GM12873 (cell line): ENCODE data around the gene ATG2B.

Experiments used
- TF ChIP-seq, protein P1 (sequence below): IDR thresholded peaks from 2 replicates; pipeline ENCODE4 v1.5.1; 2012; ENCODE audit warnings: low read depth, mild to moderate bottlenecking, moderate library complexity, low read length, control low read depth; ENCODE audit not compliant: insufficient read depth; ENCODE audit errors: missing control alignments

Gene ATG2B

DNA sequence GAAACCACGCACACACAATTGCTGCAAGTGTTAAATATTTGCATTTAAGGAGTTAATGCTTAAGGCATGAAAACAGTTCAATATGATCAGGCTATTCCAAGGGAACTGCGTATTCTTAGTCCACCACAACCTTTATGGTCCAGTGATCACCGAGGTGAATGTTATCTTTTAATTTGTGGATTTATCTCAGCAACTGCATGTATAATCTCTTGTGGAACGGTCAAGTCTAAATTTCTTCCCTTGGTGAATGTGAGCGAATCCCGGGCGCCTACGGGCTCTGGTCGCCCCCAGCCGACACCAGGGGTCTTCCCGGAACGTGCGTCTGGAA lies 27.8 kb upstream of the ATG2B start:
- TF ChIP-seq, protein P1, sequence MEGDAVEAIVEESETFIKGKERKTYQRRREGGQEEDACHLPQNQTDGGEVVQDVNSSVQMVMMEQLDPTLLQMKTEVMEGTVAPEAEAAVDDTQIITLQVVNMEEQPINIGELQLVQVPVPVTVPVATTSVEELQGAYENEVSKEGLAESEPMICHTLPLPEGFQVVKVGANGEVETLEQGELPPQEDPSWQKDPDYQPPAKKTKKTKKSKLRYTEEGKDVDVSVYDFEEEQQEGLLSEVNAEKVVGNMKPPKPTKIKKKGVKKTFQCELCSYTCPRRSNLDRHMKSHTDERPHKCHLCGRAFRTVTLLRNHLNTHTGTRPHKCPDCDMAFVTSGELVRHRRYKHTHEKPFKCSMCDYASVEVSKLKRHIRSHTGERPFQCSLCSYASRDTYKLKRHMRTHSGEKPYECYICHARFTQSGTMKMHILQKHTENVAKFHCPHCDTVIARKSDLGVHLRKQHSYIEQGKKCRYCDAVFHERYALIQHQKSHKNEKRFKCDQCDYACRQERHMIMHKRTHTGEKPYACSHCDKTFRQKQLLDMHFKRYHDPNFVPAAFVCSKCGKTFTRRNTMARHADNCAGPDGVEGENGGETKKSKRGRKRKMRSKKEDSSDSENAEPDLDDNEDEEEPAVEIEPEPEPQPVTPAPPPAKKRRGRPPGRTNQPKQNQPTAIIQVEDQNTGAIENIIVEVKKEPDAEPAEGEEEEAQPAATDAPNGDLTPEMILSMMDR = no peak

DNA sequence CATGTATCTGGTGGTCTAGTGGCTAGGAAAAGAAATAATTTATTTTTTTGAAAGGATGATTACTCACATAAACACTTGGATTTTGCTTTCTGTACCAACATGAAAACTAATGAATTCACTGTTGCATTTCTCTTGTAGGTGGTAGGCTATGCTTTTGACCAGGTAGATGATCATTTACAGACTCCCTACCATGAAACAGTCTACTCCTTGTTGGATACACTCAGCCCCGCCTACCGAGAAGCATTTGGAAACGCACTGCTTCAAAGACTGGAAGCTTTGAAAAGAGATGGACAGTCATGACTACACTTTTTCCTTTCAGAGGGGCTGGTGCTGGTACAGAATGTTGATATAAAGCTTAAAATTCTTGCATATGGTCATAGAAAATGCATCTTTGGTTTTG lies 22.2 kb upstream of the ATG2B start:
- TF ChIP-seq, protein P1 = no peak

DNA sequence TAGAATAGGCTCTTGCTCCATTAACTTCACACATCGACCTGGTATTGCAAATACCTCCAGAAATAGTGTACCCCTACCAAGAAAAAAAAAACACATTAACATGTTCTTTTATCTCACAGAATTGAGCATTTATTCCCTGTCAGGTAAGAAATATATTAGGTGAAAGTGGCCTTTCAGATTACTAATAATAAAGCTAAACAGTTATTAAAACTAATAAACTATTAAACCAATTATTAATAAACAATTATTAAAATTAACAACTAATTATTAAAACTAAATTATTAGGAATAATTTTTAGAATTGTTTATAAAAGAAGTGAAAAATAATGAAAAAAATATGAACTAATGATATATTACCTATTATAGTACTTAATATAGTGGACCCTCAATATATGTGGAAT lies 21.6 kb upstream of the ATG2B start:
- TF ChIP-seq, protein P1 = no peak

DNA sequence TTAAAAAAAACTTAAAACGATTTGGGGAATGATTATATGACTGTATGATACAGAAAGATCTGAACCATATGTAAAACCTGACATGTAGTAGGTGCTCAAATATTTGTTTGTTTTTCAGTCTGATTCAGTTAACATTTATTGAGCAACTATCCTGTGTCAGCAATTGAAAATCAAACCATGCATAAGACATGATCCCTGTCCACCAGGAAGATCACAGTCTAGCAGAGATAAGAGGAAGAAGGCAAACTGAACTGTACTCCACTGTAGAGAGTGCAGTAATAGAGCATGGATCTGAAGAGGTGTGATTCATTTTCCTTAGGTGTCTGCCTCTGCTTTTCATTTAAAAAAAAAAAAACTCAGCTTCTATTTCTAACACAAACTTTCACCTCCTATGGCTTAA lies 20.9 kb upstream of the ATG2B start:
- TF ChIP-seq, protein P1 = no peak

DNA sequence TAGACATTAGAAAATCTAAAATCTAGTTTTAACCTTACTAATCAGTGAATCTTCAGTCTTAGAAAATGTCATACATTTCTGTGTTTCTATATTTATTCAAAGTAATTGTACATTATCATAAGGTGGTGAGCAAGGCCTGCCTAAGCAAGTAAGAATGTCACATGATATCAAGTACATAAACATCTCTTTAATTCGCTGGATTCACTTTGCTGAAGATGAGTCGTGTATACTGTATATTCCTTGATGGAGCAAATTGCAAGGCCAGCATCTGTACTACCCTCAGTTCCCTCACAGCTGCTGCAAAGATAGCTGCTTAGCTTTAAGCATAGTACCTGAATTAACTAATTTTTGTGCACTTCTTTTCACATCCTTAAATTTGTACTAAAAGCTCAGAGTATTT lies 20.3 kb upstream of the ATG2B start:
- TF ChIP-seq, protein P1 = no peak

DNA sequence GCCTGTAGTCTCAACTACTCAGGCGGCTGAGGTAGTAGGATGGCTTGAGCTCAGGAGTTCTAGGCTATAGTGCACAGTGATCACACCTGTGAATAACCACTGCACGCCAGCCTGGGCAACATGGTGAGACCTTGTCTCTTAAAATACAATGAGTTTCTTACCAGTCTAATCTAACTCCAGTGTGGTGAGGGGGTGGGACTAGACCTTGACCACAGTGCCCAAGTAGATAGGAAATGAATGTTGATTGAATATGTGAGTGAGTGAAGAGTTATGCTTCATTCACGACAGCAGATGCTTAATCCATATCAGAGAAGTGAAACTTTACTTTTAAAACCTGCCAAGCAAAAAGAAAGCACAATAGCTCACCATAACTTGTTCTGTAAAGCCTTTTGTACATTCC lies 17.6 kb upstream of the ATG2B start:
- TF ChIP-seq, protein P1 = no peak

DNA sequence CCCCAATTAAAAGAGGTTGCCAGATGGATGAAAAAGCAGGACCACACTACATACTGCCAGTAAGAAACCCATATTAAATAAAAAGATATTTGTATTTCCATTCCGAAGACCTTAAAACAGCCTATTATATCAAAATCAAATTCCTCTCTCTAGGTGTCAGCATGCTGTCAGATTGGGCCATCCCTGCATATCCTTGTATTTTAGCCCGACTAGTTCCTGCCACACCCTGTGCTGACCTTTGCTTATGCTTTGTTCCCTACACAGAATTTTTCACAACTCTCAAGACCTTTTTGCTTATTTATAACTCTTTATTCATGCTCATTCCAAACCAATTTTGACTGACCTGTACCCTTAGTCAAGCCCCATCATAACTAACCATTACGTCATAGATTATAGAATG lies 13.0 kb upstream of the ATG2B start:
- TF ChIP-seq, protein P1 = no peak

DNA sequence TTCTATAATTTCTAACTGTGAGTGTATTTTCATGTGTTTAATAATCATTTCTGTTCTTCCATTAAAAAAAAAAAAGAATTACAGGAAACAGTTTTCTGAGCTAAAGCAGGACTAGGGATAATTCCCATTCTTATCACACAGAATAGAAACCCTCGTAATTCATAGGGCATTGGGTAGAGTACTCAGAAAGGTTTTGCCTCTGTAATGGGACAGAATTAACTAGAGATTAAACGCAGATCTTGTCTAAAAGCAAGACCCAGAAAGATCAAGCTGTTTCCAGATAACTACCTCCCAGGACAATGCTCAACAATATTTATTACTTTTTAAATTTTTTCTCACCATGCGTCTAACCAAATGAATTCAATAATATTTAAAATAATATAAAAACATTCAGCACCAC lies 10.4 kb upstream of the ATG2B start:
- TF ChIP-seq, protein P1 = no peak
